Measurements from ENCODE around the gene GSDMA.

GSDMA gene

GRCh38 chr17:39929646-39930407 lies 33.0 kb upstream of the GSDMA start:
- no peak for TF ChIP-seq CTCF (conservative IDR thresholded peaks at IDR 0.05; ENCODE audit: low read depth)
- CTCF ChIA-PET = interaction anchor here (0.6 to 0.7 kb wide), 2 partner anchors 295 to 308 kb away, joined by 3 read pairs; no protein-coding TSS in a partner anchor
- POLR2A ChIA-PET (ENCODE audit: low non-redundant PET) = no interaction called here
- H3K27ac ChIP-seq = peak overlapping the region; percentile 52
- peak; percentile 57 for DNase-seq (ENCODE audit: low spot score)

- no peak for DNase-seq (ENCODE audit: low spot score)
- no peak overlapping the region for H3K27ac ChIP-seq
- no peak for TF ChIP-seq CTCF (conservative IDR thresholded peaks at IDR 0.05; ENCODE audit: low read depth)
- ChIA-PET CTCF (no interaction called here), POLR2A (ENCODE audit: low non-redundant PET) (no interaction called here)
These were observed 28.9 kb upstream of the GSDMA start for GRCh38 chr17:39933912-39934311.

- ChIA-PET CTCF (no interaction called here), POLR2A (ENCODE audit: low non-redundant PET) (no interaction called here)
- no peak overlapping the region for H3K27ac ChIP-seq
- TF ChIP-seq CTCF (conservative IDR thresholded peaks at IDR 0.05; ENCODE audit: low read depth) = no peak
- DNase-seq (ENCODE audit: low spot score) = no peak
These were observed 28.5 kb upstream of the GSDMA start for GRCh38 chr17:39934324-39934723.

- POLR2A ChIA-PET (ENCODE audit: low non-redundant PET) = no interaction called here
- no peak overlapping the region for H3K27ac ChIP-seq
- no peak for TF ChIP-seq CTCF (conservative IDR thresholded peaks at IDR 0.05; ENCODE audit: low read depth)
- no peak for DNase-seq (ENCODE audit: low spot score)
- CTCF ChIA-PET = no interaction called here
These were observed 26.9 kb upstream of the GSDMA start for GRCh38 chr17:39935909-39936308.

GRCh38 chr17:39937447-39937846 lies 25.4 kb upstream of the GSDMA start:
- ChIA-PET CTCF (no interaction called here), POLR2A (ENCODE audit: low non-redundant PET) (no interaction called here)
- DNase-seq (ENCODE audit: low spot score) = no peak
- TF ChIP-seq CTCF (conservative IDR thresholded peaks at IDR 0.05; ENCODE audit: low read depth) = no peak
- no peak overlapping the region for H3K27ac ChIP-seq

- H3K27ac ChIP-seq = no peak overlapping the region
- DNase-seq (ENCODE audit: low spot score) = no peak
- ChIA-PET CTCF (no interaction called here), POLR2A (ENCODE audit: low non-redundant PET) (interaction anchor here (0.6 kb wide), 1 partner anchor 770 kb away, joined by 8 read pairs; no protein-coding TSS in a partner anchor)
- TF ChIP-seq CTCF (conservative IDR thresholded peaks at IDR 0.05; ENCODE audit: low read depth) = no peak
These were observed 24.5 kb upstream of the GSDMA start for GRCh38 chr17:39938140-39938869.
